Islet of Langerhans (tissue), 1 donor: ENCODE data around the gene ZNF281.
"Not testable (repeated sequence)": the region's sequence is repeated elsewhere in the genome, so short reads cannot be mapped to it uniquely, and the experiment has no call there.

Experiments used
- FAIRE-seq: peaks from one replicate; lab custom pipeline; 2011; peaks lifted over from hg19 to GRCh38; lab: Jason Lieb, UNC

The ZNF281 gene

GRCh38 chr1:200364091-200364759 is 45.6 kb downstream of the ZNF281 start:
- no peak for FAIRE-seq

- no peak for FAIRE-seq
These were observed 46.4 kb downstream of the ZNF281 start for GRCh38 chr1:200363264-200363933.

- FAIRE-seq: no peak
These were observed 47.4 kb downstream of the ZNF281 start for GRCh38 chr1:200362421-200362820.

- no peak for FAIRE-seq
These were observed 50.1 kb downstream of the ZNF281 start for GRCh38 chr1:200359610-200360163.

- not testable (repeated sequence) for FAIRE-seq
These were observed 51.9 kb downstream of the ZNF281 start for GRCh38 chr1:200357925-200358324.

GRCh38 chr1:200355801-200356200 is 54.0 kb downstream of the ZNF281 start:
- FAIRE-seq: no peak
